ENCODE results near the gene PPARA.
"Not testable (repeated sequence)": the region's sequence is repeated elsewhere in the genome, so short reads cannot be mapped to it uniquely, and the experiment has no call there.

PPARA gene

DNA sequence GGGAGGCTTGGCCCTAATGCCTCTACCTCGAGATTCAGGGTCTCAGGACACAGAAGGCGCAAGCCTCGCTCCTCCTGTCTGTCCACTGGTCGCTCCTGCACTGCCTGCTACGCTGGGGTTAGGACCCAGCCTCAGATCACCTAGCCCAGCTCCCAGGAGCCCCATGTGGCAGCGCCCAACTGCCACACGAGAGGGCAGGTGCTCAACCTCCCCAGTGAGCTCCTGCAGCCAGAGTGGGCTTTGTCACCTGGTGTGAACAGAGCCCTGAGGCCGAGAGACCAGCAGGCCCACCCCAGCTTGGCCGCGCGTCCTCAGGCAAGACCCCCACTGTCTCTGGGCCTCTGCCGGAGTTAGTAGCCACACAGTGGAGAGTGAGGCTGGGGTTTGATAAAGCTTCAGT, 21.7 kb upstream of the PPARA start:
- DNase-seq: no peak

DNA sequence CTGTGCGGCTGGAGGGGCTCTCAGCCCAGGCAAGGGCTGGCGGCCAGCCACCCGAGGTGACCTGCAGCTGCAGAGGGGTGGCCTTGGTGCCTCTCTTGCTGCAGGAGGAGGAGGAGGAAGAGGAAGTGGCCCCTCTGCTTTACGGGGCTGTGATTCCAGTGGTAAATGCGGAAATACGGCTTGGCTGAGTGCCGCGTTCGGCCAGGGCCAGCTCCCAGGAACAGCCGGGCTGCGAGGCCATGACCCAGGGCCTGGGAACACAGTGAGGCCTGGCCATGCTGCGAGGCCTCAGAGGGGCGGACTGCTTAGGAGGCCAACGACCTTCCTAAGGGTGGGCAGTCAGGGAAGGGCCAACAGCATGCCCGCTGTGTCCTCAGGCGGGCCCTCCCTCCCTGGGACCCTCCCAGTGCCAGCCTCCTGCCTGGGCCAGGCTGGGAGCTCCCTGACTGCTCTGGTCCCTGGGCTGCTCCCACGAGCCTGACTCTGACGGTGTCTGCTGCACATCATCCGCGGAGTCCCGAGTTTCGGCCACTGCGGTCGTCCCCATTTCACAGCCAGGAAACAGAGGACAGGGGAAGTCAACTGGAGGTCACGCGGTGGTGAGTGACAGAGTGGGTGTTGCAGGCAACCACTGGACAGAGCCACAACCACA, 20.8 kb upstream of the PPARA start:
- DNase-seq: no peak

GRCh38 chr22:46131151-46131587, 19.2 kb upstream of the PPARA start:
- no peak for DNase-seq

DNA sequence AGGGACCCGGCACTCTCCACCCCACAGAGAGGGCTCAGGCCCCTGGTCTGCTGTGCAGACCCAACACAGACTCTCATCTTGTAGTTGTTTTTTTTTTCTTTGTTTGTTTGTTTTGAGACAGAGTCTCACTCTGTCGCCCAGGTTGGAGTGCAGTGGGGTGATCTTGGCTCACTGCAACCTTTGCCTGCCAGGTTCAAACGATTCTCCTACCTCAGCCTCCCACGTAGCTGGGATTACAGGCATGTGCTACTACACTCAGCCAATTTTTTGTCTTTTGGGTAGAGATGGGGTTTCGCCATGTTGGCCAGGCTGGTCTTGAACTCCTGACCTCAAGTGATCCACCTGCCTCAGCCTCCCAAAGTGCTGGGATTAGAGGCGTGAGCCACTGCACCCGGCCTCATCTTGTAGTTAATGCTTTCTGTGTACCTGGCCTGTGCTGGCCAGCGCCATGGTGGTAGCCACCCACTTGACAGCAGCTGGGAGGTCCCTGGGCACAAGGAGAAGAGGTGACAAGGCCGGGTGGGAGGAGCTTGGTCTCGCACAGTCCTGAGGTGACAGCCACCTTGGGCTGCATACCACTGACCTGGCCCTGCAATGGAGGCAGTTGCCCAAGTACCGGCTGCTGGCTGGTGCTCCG, 18.0 kb upstream of the PPARA start:
- DNase-seq: not testable (repeated sequence)

DNA sequence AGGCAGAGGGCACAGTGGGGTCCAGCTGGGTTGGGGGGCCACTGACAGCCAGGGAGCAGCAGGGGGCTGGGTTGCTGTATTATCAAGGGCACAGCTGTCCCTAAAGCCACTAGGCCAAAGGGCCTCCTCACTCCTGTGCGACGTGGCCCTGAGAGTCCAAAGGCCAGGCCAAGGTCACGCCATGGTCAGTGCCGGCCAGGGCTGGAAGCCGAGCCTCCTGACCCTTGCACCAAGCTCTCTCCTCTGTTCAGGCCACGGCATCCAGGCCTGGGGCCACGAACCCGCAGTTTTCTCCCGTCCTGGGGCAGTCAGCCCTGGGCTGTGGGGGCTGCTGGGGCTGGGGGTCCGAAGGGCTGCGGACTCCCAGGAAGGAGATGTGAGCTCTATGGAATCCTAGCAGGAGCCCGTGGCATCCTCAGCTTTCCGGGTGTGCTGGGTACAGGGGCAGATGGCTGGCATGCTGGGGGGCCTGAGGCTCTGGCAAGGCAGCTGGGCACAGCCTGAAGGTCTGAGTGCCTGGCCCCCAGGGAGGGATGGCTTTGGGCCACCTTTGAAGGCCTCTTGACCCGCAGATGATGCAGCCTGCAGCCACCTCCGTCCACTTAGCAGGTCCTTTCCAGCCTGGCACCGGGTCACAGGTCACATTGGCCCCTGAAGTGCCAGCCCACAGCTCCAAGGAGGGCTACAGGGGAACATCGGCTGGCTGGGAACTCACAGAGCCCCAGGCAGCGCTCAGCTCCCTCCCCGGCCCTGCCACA, 17.3 kb upstream of the PPARA start:
- no peak for DNase-seq

GRCh38 chr22:46133588-46133855, 16.8 kb upstream of the PPARA start:
- DNase-seq: no peak

- DNase-seq: no peak
Observed at GRCh38 chr22:46134111-46134705, 16.1 kb upstream of the PPARA start.

DNA sequence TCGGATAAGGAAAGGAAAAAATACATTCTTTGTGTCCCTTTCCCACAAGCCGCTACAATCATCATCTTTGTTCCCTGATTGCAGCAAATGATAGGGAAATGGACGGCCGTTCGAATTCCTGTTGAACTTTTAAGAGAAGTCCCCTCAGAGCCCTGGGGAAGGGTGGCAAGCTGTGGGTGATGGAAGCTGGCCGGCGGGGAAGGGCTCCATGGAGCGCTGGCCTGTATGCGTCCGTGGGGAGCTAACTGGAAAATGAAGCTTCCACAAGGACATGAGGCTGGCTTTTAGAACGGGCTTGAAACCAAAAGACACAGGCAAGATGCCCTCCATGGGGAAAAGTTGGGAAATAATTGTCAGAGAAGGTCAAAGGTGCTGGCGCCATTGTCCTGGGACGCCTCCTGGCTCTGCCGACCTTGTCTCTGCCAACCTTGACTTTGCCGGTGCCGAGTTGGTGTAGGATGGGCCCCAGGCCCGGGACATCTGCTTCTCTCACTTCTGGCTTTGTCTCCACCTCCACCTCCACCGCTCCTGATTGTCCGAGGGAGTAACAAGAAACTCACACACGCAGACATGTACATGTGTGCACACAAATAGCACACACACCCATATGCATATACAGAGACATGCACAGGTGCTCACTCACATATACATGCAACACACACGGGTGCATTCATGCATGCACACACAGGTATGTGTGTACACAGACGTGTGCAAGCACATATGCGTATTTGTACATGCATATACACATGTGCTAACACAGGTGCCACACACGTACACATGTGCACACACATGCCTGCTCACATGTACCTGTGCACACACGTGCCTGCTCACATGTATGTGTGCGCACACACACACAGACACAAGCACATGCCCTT, 14.5 kb upstream of the PPARA start:
- DNase-seq: no peak

GRCh38 chr22:46136486-46137217, 13.7 kb upstream of the PPARA start:
- no peak for DNase-seq

GRCh38 chr22:46137218-46137766, 13.0 kb upstream of the PPARA start:
- DNase-seq: no peak

- DNase-seq: no peak
Observed at GRCh38 chr22:46138058-46138797, 12.1 kb upstream of the PPARA start.

DNA sequence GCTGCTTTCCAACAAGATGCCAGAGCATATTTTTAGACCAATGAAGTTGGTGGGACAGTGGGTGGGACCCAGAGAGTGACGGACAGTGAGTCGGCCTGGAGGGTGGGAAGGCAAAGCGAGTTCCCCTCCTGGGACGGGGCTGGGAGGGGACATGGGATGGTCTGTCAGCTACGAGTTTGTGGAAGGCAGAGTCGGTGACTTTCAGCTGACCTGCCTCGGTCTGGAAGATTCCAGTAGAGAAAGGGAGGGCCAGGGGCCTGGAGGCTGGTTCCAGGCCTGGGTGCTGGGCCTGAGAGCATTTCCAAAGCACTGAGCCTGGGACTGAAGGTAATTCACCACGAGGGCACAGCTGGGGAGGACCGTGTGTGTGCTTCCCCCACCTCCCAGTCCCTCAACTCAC, 10.9 kb upstream of the PPARA start:
- not testable (repeated sequence) for DNase-seq

GRCh38 chr22:46139895-46140350, 10.4 kb upstream of the PPARA start:
- DNase-seq: no peak

DNA sequence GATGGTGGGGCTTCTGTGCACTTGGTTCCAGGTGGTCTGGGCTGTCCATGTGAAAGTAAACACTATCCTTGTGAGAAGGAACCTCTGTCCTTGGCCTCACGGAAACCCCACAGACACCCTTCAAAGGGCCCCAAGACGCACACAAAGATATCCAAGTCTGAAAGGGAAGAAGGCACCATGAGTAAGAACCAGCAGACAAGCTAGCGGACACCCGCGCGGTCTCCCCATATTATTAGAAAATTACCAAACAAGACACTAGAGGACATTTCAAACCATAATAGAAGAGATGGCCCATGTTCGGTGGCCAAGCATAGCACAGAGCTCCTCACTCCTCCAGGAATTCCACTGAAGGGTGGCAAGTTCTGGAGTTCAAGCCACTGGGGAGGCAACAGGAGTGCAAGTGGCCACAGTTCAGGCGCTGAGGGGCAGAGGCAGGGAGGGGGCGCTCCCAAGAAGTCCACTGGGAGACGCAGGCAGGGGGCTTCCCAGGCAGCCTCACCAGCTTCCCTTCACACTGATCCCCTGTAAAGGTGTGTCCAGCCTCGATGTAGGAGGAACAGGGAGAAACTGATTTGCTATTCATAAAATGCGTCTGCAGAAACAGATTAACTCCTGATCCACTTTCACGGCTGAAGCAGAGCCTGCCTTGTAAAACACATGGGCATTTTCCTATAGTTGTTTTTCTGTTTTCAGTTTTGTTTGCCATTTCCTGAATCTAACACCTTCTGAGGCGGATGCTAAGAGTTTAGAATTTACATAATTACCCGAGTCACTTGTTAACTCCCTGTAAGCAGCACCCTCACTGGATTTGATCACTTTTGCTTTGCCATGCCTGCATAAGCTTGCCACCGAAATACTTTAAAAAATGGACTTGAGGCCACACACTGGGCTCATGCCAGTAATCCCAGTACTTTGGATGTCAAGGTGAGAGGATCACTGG, 9.1 kb upstream of the PPARA start:
- no peak for DNase-seq

DNA sequence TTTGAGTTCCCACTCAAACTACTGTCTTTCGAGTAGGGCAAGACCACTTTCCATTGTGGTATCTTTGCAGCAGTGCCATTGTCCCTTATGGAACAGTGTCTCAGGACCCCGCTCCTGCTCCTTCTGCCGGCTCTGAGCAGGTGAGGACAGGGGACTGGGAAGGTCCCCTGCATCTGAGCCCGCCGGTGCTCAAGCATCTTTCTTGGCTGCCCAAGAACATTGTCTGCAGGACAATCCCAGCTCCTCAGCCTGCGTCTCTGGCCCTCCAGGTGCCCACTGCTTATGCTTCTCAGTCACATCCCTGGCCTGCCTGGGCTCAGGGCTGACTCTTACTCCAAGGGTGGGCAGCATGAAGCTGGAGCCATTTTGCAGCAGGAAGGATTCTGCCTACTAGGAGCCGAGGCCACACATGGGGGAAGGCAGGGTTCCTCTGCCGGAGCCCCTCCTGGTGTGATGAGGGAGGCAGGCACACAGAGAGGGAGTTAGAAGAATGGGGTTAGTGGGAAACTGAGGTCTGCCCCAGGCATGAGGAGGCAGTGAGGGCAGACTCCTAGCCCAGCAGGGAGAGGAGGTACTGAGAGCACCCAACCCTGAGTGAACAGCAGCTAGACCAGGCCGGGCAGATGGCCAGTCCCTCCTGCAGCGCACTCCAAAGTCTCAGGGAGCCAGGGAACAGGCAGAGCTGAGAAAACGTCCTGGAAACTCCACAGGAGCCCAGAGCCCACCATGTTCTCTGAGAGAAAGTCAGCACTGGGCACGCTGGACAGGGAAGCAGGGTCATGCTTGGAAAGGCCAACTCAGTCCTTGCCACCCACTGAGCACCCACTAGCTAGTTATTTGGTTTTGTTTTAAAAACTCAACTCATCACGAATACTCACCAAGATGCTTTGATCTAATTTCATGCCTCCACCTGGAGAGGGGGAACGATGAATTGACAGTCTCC, 7.5 kb upstream of the PPARA start:
- no peak for DNase-seq

- no peak for DNase-seq
Observed at GRCh38 chr22:46143491-46144147, 6.7 kb upstream of the PPARA start.

GRCh38 chr22:46145361-46145851, 4.9 kb upstream of the PPARA start:
- no peak for DNase-seq

DNA sequence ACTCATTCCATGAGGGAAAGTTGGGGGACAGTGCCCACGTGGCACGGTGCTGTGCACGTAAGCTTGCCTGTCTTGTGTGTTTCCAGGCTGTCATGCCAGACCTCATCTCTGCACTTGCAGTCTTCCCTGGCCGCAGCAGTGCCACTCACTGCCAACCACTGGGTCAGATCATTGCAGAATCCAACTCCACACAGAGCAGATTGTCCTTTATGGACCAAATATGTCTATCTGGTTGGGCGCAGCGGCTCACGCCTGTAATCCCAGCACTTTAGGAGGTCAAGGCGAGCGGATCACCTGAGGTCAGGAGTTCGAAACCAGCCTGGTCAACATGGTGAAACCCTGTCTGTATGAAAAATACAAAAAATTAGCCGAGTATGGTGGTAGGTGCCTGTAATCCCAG, 4.4 kb upstream of the PPARA start:
- no peak for DNase-seq
